ENCODE results near the gene USP3. TPM values are rescaled to one million over a fixed set of nuclear protein-coding genes. Genes with fewer than 3 reads are reported as not detected.

USP3 gene
- total and polyA plus RNA-seq, 10 of the 15 experiments (the other 5 are each of a cell fraction or from before 2014, with no cell fraction given): 23.8 to 64.5 (median 50.3) TPM

- H3K9me3 ChIP-seq (replicated peaks; ENCODE audit: control insufficient read depth, insufficient read depth, low read length): no peaks in the 10 kb centered on the region
- ChIA-PET CTCF (interaction anchor here (1.0 to 7.4 kb wide), 13 partner anchors 9 to 456 kb away, joined by 3 to 87 read pairs (median 12); partner anchors contain the start of gene DAPK2), RAD21 (ENCODE audit: unreplicated experiment) (interaction anchor here (0.9 to 2.9 kb wide), 8 partner anchors 13 to 456 kb away, joined by 3 to 27 read pairs (median 10); no protein-coding TSS in a partner anchor), SMC1A (ENCODE audit: uncharacterized antibody, unreplicated experiment) (interaction anchor here (0.9 to 4.2 kb wide), 12 partner anchors 14 to 457 kb away, joined by 3 to 42 read pairs (median 6); no protein-coding TSS in a partner anchor), POLR2A (no interaction called here)
- DNase-seq (ENCODE audit: low read depth, low spot score): no peak
- peaks cover 15 to 34% of the 10 kb centered on the region in 2 experiments for H3K36me3 ChIP-seq (ENCODE audit: control insufficient read depth in 2 of 2, insufficient read depth in 2 of 2, low read length in 1 of 2)
- ATAC-seq: no peak
- H2AFZ ChIP-seq (ENCODE audit: control insufficient read depth, low read depth, low read length): no peak overlapping the region
- H3K4me3 ChIP-seq: no peak overlapping the region
- H3K4me2 ChIP-seq (ENCODE audit: control insufficient read depth, insufficient read depth): no peak overlapping the region
- 77% methylated on average over 3 of the region's 3 CpGs for WGBS (ENCODE audit: insufficient coverage, insufficient replicate concordance, low lambda C conversion rate, missing lambda C conversion rate)
- intact Hi-C loops (cut with micrococcal nuclease; ENCODE audit: unreplicated experiment): no loop called here
- BruUV-seq (replicated peaks): no TSS peak
- H3K79me2 ChIP-seq (ENCODE audit: control insufficient read depth, insufficient read depth, low read length): no peaks in the 10 kb centered on the region
- TF ChIP-seq CHD2 (IDR thresholded peaks at IDR 0.05; ENCODE audit: borderline replicate concordance, low read depth, low read length) (no peak), CHD4 (IDR thresholded peaks at IDR 0.05) (no peak), MTA2 (IDR thresholded peaks at IDR 0.05; ENCODE audit: low read depth) (no peak), SREBF1 (IDR thresholded peaks at IDR 0.05; ENCODE audit: low read length) (no peak), FOXK2 (IDR thresholded peaks at IDR 0.05) (no peak)
- in situ Hi-C loops (cut with MboI): loop anchor here (5.0 kb wide), 1 partner anchor 456 kb away; no protein-coding TSS in a partner anchor
- peaks cover 16% of the 10 kb centered on the region for H3K4me1 ChIP-seq (ENCODE audit: control insufficient read depth, insufficient read depth, low read length)
- no peaks in the 10 kb centered on the region for H3K27me3 ChIP-seq (replicated peaks in 1 of 2; ENCODE audit: control insufficient read depth in 2 of 2, insufficient read depth in 2 of 2, low read length in 1 of 2)
- peak overlapping the region; percentile 78; the same call in 1 of the 2 replicates for H3K27ac ChIP-seq (ENCODE audit: control insufficient read depth, insufficient read depth)
- H4K20me1 ChIP-seq (ENCODE audit: control insufficient read depth, insufficient read depth): no peaks in the 10 kb centered on the region
- no peak overlapping the region for H3K9ac ChIP-seq (ENCODE audit: control insufficient read depth, insufficient read depth, low read length)
- no peak for FAIRE-seq
Measured at GRCh38 chr15:63611177-63611576, 106.8 kb downstream of the USP3 start.

- H3K9ac ChIP-seq (ENCODE audit: control insufficient read depth, insufficient read depth, low read length): no peak overlapping the region
- H3K4me2 ChIP-seq (ENCODE audit: control insufficient read depth, insufficient read depth): no peak overlapping the region
- intact Hi-C loops (cut with micrococcal nuclease; ENCODE audit: unreplicated experiment) (no loop called here), in situ Hi-C loops (cut with MboI) (loop anchor here (5.0 kb wide), 1 partner anchor 455 kb away; no protein-coding TSS in a partner anchor)
- no peak overlapping the region for H3K27ac ChIP-seq (ENCODE audit: control insufficient read depth, insufficient read depth)
- ATAC-seq (no peak), FAIRE-seq (no peak), DNase-seq (ENCODE audit: low read depth, low spot score) (no peak)
- no peaks in the 10 kb centered on the region for H3K27me3 ChIP-seq (replicated peaks in 1 of 2; ENCODE audit: control insufficient read depth in 2 of 2, insufficient read depth in 2 of 2, low read length in 1 of 2)
- BruUV-seq (replicated peaks): no TSS peak
- no peak overlapping the region for H2AFZ ChIP-seq (ENCODE audit: control insufficient read depth, low read depth, low read length)
- 97% methylated on average over 15 of the region's 15 CpGs for WGBS (ENCODE audit: insufficient coverage, insufficient replicate concordance, low lambda C conversion rate, missing lambda C conversion rate)
- H3K36me3 ChIP-seq (ENCODE audit: control insufficient read depth in 2 of 2, insufficient read depth in 2 of 2, low read length in 1 of 2): peaks cover 11 to 36% of the 10 kb centered on the region in 2 experiments
- POLR2A ChIA-PET: no interaction called here
- CTCF ChIA-PET: interaction anchor here (1.0 to 7.4 kb wide), 6 partner anchors 10 to 455 kb away, joined by 3 to 87 read pairs (median 9); no protein-coding TSS in a partner anchor
- no peaks in the 10 kb centered on the region for H3K9me3 ChIP-seq (replicated peaks; ENCODE audit: control insufficient read depth, insufficient read depth, low read length)
- SMC1A ChIA-PET (ENCODE audit: uncharacterized antibody, unreplicated experiment): interaction anchor here (0.7 to 4.2 kb wide), 5 partner anchors 12 to 510 kb away, joined by 3 to 42 read pairs (median 3); no protein-coding TSS in a partner anchor
- H3K4me3 ChIP-seq: no peak overlapping the region
- peaks cover 16% of the 10 kb centered on the region for H3K4me1 ChIP-seq (ENCODE audit: control insufficient read depth, insufficient read depth, low read length)
- no peaks in the 10 kb centered on the region for H3K79me2 ChIP-seq (ENCODE audit: control insufficient read depth, insufficient read depth, low read length)
- no peaks in the 10 kb centered on the region for H4K20me1 ChIP-seq (ENCODE audit: control insufficient read depth, insufficient read depth)
- RAD21 ChIA-PET (ENCODE audit: unreplicated experiment): no interaction called here
- TF ChIP-seq E4F1 (IDR thresholded peaks at IDR 0.05; ENCODE audit: borderline replicate concordance, partially characterized antibody) (no peak), FOXM1 (IDR thresholded peaks at IDR 0.05; ENCODE audit: low read depth, low read length) (no peak), TBL1XR1 (IDR thresholded peaks at IDR 0.05; ENCODE audit: low read depth, low read length) (no peak), MXI1 (IDR thresholded peaks at IDR 0.05; ENCODE audit: low read depth, low read length) (no peak), PAX5 (IDR thresholded peaks at IDR 0.05; ENCODE audit: borderline replicate concordance, low read depth, low read length) (no peak), KDM1A (IDR thresholded peaks at IDR 0.05; ENCODE audit: borderline replicate concordance) (no peak), USF1 (IDR thresholded peaks at IDR 0.05; ENCODE audit: borderline replicate concordance, extremely low read length, insufficient read depth, low read depth, low read length) (no peak)
Measured at GRCh38 chr15:63612300-63612699, 107.9 kb downstream of the USP3 start.
